Spleen (tissue), 7 donors: Measurements from ENCODE around the gene POLR2A.

Experiments used
- POLR2AphosphoS5 ChIP-seq, 3 donors: sonication (generic); formaldehyde crosslinking; IDR thresholded peaks; one replicate each; pipeline ENCODE4 v1.5.1; 2017; ENCODE audit warnings: antibody characterized with exemption in 3 of 3
- TF ChIP-seq, protein P1 (sequence below), 11 experiments: fragments of 200-600 bp in 7 of 11; fragments of 450-650 bp in 4 of 11; sonication (generic) in 4 of 11; IDR thresholded peaks in 8 of 11; conservative IDR thresholded peaks in 3 of 11; 1 replicate in 7 of 11; 2 replicates in 4 of 11; pipeline versions ENCODE4 v1.4.0 to v1.8.0; 2016 to 2021; ENCODE audit warnings: antibody characterized with exemption in 11 of 11, inconsistent platforms in 4 of 11, mild to moderate bottlenecking in 1 of 11
- donor health status: DM: no; HTN: no; CAD: no; lungs with moderate emphysema.
- donor health status: DM: no; HTN: no; CAD: no.
- donor health status: DM: no; HTN: no; CAD: no.

DNA sequence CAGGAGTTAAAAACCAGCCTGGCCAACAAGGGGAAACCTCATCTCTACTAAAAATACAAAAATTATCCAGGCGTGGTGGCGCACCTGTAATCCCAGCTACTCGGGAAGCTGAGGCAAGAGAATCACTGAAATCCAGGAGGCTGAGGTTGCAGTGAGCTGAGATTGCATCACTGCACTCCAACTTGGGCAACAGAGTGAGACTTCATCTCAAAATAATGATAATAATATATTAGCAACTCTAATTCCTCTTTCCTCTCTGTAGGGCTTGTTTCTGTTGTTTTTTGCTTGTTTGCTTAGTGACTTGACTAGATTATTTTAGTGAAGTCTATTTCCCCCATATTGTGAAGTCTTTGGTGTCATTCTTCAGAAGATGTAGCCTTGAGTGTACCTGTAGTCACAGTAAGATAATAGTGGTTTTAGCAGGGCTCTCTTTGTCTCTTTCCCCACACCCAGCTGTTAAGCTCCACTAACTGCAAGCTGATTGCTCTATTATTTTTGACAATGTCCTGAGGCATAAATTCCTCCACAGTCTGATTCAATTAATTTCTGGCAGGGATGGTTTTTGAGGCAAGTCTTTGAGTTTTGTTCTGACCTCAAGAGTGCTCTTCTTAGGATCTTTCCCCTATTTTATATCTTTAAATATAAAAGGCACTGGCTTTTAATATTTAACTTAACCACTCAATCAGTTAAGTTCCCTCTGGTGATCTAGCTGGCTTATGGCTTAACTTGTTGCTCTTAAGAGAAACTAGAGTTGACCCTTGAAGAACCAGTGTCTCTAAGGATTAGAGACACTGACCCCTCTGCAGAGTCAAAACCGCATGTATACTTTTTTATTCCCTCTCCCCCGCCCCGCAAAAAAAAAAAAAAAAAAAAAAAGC lies 46.1 kb downstream of the POLR2A start:
- TF ChIP-seq, protein P1, sequence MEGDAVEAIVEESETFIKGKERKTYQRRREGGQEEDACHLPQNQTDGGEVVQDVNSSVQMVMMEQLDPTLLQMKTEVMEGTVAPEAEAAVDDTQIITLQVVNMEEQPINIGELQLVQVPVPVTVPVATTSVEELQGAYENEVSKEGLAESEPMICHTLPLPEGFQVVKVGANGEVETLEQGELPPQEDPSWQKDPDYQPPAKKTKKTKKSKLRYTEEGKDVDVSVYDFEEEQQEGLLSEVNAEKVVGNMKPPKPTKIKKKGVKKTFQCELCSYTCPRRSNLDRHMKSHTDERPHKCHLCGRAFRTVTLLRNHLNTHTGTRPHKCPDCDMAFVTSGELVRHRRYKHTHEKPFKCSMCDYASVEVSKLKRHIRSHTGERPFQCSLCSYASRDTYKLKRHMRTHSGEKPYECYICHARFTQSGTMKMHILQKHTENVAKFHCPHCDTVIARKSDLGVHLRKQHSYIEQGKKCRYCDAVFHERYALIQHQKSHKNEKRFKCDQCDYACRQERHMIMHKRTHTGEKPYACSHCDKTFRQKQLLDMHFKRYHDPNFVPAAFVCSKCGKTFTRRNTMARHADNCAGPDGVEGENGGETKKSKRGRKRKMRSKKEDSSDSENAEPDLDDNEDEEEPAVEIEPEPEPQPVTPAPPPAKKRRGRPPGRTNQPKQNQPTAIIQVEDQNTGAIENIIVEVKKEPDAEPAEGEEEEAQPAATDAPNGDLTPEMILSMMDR (IDR thresholded peaks at IDR 0.05 in 8 of 11, conservative IDR thresholded peaks at IDR 0.05 in 3 of 11) = no peak
- TF ChIP-seq POLR2AphosphoS5 (IDR thresholded peaks at IDR 0.05) = no peak
